ENCODE measurements around the gene CHMP4B.

DNA sequence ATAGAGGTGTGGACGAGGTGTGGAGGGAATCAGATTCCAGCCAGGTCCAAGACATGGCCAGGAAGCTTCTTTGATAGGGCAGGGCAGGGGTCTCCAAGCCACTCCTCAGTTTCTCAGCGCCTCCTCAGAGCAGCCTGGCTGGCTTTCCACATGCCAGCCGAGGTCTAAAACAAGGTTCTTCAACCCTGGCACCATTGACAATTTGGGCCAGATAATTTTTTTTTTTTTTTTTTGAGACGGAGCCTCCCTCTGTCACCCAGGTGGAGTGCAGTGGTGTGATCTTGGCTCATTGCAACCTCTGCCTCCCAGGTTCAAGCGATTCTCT, 21.3 kb upstream of the CHMP4B start:
- TF ChIP-seq ZFP3 (CRISPR knock-in tag; IDR thresholded peaks at IDR 0.05) (no peak), RARB (CRISPR knock-in tag; IDR thresholded peaks at IDR 0.05) (no peak), SNAI2 (CRISPR knock-in tag; IDR thresholded peaks at IDR 0.05) (no peak), ZFP30 (CRISPR knock-in tag; IDR thresholded peaks at IDR 0.05) (no peak), PPARA (CRISPR knock-in tag; IDR thresholded peaks at IDR 0.05; ENCODE audit: borderline replicate concordance) (no peak), ARNTL (CRISPR knock-in tag; IDR thresholded peaks at IDR 0.05; ENCODE audit: borderline replicate concordance, low read depth) (no peak), TCF4 (CRISPR knock-in tag; IDR thresholded peaks at IDR 0.05; ENCODE audit: borderline replicate concordance) (no peak)
- TF ChIP-seq, protein P1, sequence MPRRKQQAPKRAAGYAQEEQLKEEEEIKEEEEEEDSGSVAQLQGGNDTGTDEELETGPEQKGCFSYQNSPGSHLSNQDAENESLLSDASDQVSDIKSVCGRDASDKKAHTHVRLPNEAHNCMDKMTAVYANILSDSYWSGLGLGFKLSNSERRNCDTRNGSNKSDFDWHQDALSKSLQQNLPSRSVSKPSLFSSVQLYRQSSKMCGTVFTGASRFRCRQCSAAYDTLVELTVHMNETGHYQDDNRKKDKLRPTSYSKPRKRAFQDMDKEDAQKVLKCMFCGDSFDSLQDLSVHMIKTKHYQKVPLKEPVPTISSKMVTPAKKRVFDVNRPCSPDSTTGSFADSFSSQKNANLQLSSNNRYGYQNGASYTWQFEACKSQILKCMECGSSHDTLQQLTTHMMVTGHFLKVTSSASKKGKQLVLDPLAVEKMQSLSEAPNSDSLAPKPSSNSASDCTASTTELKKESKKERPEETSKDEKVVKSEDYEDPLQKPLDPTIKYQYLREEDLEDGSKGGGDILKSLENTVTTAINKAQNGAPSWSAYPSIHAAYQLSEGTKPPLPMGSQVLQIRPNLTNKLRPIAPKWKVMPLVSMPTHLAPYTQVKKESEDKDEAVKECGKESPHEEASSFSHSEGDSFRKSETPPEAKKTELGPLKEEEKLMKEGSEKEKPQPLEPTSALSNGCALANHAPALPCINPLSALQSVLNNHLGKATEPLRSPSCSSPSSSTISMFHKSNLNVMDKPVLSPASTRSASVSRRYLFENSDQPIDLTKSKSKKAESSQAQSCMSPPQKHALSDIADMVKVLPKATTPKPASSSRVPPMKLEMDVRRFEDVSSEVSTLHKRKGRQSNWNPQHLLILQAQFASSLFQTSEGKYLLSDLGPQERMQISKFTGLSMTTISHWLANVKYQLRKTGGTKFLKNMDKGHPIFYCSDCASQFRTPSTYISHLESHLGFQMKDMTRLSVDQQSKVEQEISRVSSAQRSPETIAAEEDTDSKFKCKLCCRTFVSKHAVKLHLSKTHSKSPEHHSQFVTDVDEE (CRISPR knock-in tag; IDR thresholded peaks at IDR 0.05), result no peak
- TF ChIP-seq, protein P2, sequence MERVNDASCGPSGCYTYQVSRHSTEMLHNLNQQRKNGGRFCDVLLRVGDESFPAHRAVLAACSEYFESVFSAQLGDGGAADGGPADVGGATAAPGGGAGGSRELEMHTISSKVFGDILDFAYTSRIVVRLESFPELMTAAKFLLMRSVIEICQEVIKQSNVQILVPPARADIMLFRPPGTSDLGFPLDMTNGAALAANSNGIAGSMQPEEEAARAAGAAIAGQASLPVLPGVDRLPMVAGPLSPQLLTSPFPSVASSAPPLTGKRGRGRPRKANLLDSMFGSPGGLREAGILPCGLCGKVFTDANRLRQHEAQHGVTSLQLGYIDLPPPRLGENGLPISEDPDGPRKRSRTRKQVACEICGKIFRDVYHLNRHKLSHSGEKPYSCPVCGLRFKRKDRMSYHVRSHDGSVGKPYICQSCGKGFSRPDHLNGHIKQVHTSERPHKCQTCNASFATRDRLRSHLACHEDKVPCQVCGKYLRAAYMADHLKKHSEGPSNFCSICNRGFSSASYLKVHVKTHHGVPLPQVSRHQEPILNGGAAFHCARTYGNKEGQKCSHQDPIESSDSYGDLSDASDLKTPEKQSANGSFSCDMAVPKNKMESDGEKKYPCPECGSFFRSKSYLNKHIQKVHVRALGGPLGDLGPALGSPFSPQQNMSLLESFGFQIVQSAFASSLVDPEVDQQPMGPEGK (CRISPR knock-in tag; IDR thresholded peaks at IDR 0.05; ENCODE audit: borderline replicate concordance), result no peak
- TF ChIP-seq, protein P3, sequence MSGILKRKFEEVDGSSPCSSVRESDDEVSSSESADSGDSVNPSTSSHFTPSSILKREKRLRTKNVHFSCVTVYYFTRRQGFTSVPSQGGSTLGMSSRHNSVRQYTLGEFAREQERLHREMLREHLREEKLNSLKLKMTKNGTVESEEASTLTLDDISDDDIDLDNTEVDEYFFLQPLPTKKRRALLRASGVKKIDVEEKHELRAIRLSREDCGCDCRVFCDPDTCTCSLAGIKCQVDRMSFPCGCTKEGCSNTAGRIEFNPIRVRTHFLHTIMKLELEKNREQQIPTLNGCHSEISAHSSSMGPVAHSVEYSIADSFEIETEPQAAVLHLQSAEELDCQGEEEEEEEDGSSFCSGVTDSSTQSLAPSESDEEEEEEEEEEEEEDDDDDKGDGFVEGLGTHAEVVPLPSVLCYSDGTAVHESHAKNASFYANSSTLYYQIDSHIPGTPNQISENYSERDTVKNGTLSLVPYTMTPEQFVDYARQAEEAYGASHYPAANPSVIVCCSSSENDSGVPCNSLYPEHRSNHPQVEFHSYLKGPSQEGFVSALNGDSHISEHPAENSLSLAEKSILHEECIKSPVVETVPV (CRISPR knock-in tag; IDR thresholded peaks at IDR 0.05), result no peak
- TF ChIP-seq, protein P4, sequence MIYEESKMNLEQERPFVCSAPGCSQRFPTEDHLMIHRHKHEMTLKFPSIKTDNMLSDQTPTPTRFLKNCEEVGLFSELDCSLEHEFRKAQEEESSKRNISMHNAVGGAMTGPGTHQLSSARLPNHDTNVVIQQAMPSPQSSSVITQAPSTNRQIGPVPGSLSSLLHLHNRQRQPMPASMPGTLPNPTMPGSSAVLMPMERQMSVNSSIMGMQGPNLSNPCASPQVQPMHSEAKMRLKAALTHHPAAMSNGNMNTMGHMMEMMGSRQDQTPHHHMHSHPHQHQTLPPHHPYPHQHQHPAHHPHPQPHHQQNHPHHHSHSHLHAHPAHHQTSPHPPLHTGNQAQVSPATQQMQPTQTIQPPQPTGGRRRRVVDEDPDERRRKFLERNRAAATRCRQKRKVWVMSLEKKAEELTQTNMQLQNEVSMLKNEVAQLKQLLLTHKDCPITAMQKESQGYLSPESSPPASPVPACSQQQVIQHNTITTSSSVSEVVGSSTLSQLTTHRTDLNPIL (CRISPR knock-in tag; IDR thresholded peaks at IDR 0.05; ENCODE audit: low read depth), result no peak
